HL-60 (cell line): ENCODE data around the gene STXBP2.

Source experiments
- DNase-seq, 2 experiments: peaks; one replicate each; pipeline ENCODE4 v3.0.0-alpha.2; 2010 to 2020; ENCODE audit warnings: low read depth in 1 of 2, low spot score in 1 of 2
- H3K27ac ChIP-seq: fragments of 250-450 bp; sonication (Bioruptor Pico); replicated peaks from 2 replicates; pipeline ENCODE4 v1.5.1; 2020; ENCODE audit warnings: mild to moderate bottlenecking, moderate library complexity
- H3K27me3 ChIP-seq: fragments of 250-450 bp; sonication (Bioruptor Pico); 2 replicates; pipeline ENCODE4 v1.5.1; 2021; ENCODE audit warnings: mild to moderate bottlenecking, moderate library complexity; ENCODE audit not compliant: insufficient read depth, poor library complexity, severe bottlenecking
- H3K4me3 ChIP-seq: replicated peaks from 2 replicates; pipeline ENCODE4 v1.5.1; 2011; ENCODE audit warnings: mild to moderate bottlenecking, control low read depth, low read length; ENCODE audit not compliant: insufficient read depth
- CTCF ChIP-seq: IDR thresholded peaks from one replicate; pipeline ENCODE4 v1.5.1; 2011; ENCODE audit warnings: low read length, control low read depth, inconsistent platforms; ENCODE audit not compliant: insufficient read depth
- GABPA ChIP-seq: IDR thresholded peaks from 2 replicates; pipeline ENCODE4 v1.6.1; 2012; ENCODE audit warnings: low read depth
- POLR2AphosphoS5 ChIP-seq: IDR thresholded peaks from 2 replicates; pipeline ENCODE4 v1.6.1; 2012; ENCODE audit warnings: low read depth
- REST ChIP-seq: IDR thresholded peaks from 2 replicates; pipeline ENCODE4 v1.6.1; 2012; ENCODE audit warnings: low read depth; ENCODE audit not compliant: insufficient replicate concordance
- SPI1 ChIP-seq: IDR thresholded peaks from 2 replicates; pipeline ENCODE4 v1.6.1; 2012; ENCODE audit warnings: low read depth, mild to moderate bottlenecking, borderline replicate concordance

Gene STXBP2

GRCh38 chr19:7691497-7691896, 54.6 kb downstream of the STXBP2 start:
- TF ChIP-seq POLR2AphosphoS5 = no peak
- TF ChIP-seq GABPA = no peak
- TF ChIP-seq SPI1 = no peak
- no peak for TF ChIP-seq REST
- TF ChIP-seq CTCF = no peak
- no peak overlapping the region for H3K27ac ChIP-seq
- DNase-seq = no peak
- no peaks in the 10 kb centered on the region for H3K27me3 ChIP-seq
- H3K4me3 ChIP-seq = no peak overlapping the region

GRCh38 chr19:7692417-7693088, 55.6 kb downstream of the STXBP2 start:
- no peak overlapping the region for H3K27ac ChIP-seq
- no peak for DNase-seq
- no peaks in the 10 kb centered on the region for H3K27me3 ChIP-seq
- no peak overlapping the region for H3K4me3 ChIP-seq
- TF ChIP-seq GABPA = no peak
- TF ChIP-seq SPI1 = no peak
- no peak for TF ChIP-seq CTCF
- no peak for TF ChIP-seq POLR2AphosphoS5
- no peak for TF ChIP-seq REST

GRCh38 chr19:7694499-7694898, 57.6 kb downstream of the STXBP2 start:
- Histone ChIP-seq H3K27ac (no peak overlapping the region), H3K4me3 (no peak overlapping the region), H3K27me3 (no peaks in the 10 kb centered on the region)
- TF ChIP-seq REST (no peak), POLR2AphosphoS5 (no peak), CTCF (no peak), SPI1 (no peak), GABPA (no peak)
- DNase-seq = no peak
